H1 (cell line): Measurements from ENCODE around the gene STRN. TPM values are rescaled to one million over a fixed set of nuclear protein-coding genes. Genes with fewer than 3 reads are reported as not detected.

ENCODE experiments used
- CTCF ChIA-PET: fragments of 300-600 bp; sonication (Branson Sonifier 250); formaldehyde crosslinking; loops from one replicate; lab custom pipeline; 2021; ENCODE audit not compliant: partially characterized antibody; lab: Charles Lee
- POLR2A ChIA-PET: fragments of 300-600 bp; sonication (Branson Sonifier 250); formaldehyde crosslinking; loops from one replicate; lab custom pipeline; 2021; ENCODE audit warnings: inconsistent platforms; ENCODE audit not compliant: partially characterized antibody; lab: Charles Lee
- DNase-seq, 2 experiments: peaks; one replicate each; pipeline versions ENCODE4 v3.0.0 to v3.0.0-alpha.2; 2010 to 2022; ENCODE audit warnings: low spot score in 2 of 2, low read depth in 1 of 2, mixed read lengths in 1 of 2
- FAIRE-seq: peaks from 2 replicates; lab custom pipeline; 2011; peaks lifted over from hg19 to GRCh38; lab: Jason Lieb, UNC
- H2AFZ ChIP-seq: 2 replicates; pipeline ENCODE4 v1.8.1; 2012; ENCODE audit warnings: low read length, inconsistent platforms
- H2AK5ac ChIP-seq: 2 replicates; pipeline ENCODE4 v1.6.1; 2013; ENCODE audit warnings: low read depth, low read length
- H2BK120ac ChIP-seq: replicated peaks from 2 replicates; pipeline ENCODE3; 2013; ENCODE audit warnings: low read depth, low read length, inconsistent platforms
- H2BK12ac ChIP-seq: 2 replicates; pipeline ENCODE4 v1.6.1; 2013; ENCODE audit warnings: low read depth, low read length
- H2BK15ac ChIP-seq: 2 replicates; pipeline ENCODE4 v1.6.1; 2013; ENCODE audit warnings: low read length
- H2BK20ac ChIP-seq: 2 replicates; pipeline ENCODE4 v1.6.1; 2013; ENCODE audit warnings: low read length
- H2BK5ac ChIP-seq: 2 replicates; pipeline ENCODE4 v1.6.1; 2013; ENCODE audit warnings: low read depth, low read length
- H3K14ac ChIP-seq: 2 replicates; pipeline ENCODE4 v1.6.1; 2013; ENCODE audit warnings: inconsistent platforms; ENCODE audit not compliant: insufficient read length
- H3K18ac ChIP-seq: 2 replicates; pipeline ENCODE4 v1.6.1; 2013; ENCODE audit warnings: low read length; ENCODE audit errors: extremely low read depth
- H3K23ac ChIP-seq: 2 replicates; pipeline ENCODE4 v1.6.1; 2013; ENCODE audit warnings: inconsistent platforms; ENCODE audit not compliant: insufficient read length
- H3K23me2 ChIP-seq: 2 replicates; pipeline ENCODE4 v1.6.1; 2013; ENCODE audit warnings: low read depth, low read length
- H3K27ac ChIP-seq: 2 replicates; pipeline ENCODE4 v1.6.1; 2011; ENCODE audit warnings: low read depth, low read length, inconsistent platforms
- H3K27me3 ChIP-seq, 4 experiments: replicated peaks in 1 of 4; 1 replicate in 1 of 4; 2 replicates in 3 of 4; pipeline versions ENCODE4 v1.6.1 to v1.8.1; 2011 to 2013; ENCODE audit warnings: low read length in 3 of 4, mild to moderate bottlenecking in 3 of 4, inconsistent platforms in 2 of 4, mixed read lengths in 2 of 4, moderate library complexity in 1 of 4; ENCODE audit not compliant: control insufficient read depth in 3 of 4, insufficient read depth in 3 of 4; ENCODE audit errors: extremely low read depth in 1 of 4
- H3K36me3 ChIP-seq, 4 experiments: 2 replicates each; pipeline versions ENCODE4 v1.6.1 to v1.8.1; 2011 to 2013; ENCODE audit warnings: mild to moderate bottlenecking in 4 of 4, low read length in 3 of 4, moderate library complexity in 2 of 4, control low read depth in 1 of 4, inconsistent platforms in 1 of 4; ENCODE audit not compliant: insufficient read depth in 4 of 4, control insufficient read depth in 2 of 4
- H3K4ac ChIP-seq: replicated peaks from 2 replicates; pipeline ENCODE3; 2013; ENCODE audit warnings: low read length, low read depth, mixed read lengths, inconsistent platforms; ENCODE audit not compliant: insufficient read length
- H3K4me1 ChIP-seq, 4 experiments: replicated peaks in 1 of 4; 1 replicate in 1 of 4; 2 replicates in 3 of 4; pipeline versions ENCODE4 v1.6.1 to v1.8.1; 2011 to 2013; ENCODE audit warnings: low read length in 3 of 4, inconsistent platforms in 2 of 4, mixed read lengths in 1 of 4; ENCODE audit not compliant: insufficient read depth in 4 of 4, control insufficient read depth in 3 of 4
- H3K4me2 ChIP-seq, 2 experiments: 2 replicates each; pipeline versions ENCODE4 v1.6.1 to v1.8.1; 2011 to 2013; ENCODE audit warnings: low read depth in 2 of 2, low read length in 2 of 2, control low read depth in 1 of 2, inconsistent platforms in 1 of 2, mild to moderate bottlenecking in 1 of 2; ENCODE audit not compliant: insufficient read depth in 1 of 2
- H3K4me3 ChIP-seq, 4 experiments: fragments of 200-600, 300-600 bp in 1 of 4; sonication (generic), shearing (Covaris generic), sonication (Bioruptor Twin) in 1 of 4; 2 replicates each; pipeline versions ENCODE4 v1.5.1 to v1.8.1; 2011 to 2016; ENCODE audit warnings: low read length in 4 of 4, low read depth in 3 of 4, control low read depth in 2 of 4, inconsistent platforms in 2 of 4, mild to moderate bottlenecking in 2 of 4, mixed read lengths in 1 of 4, moderate library complexity in 1 of 4; ENCODE audit not compliant: insufficient read depth in 2 of 4; ENCODE audit errors: extremely low read depth in 1 of 4
- H3K56ac ChIP-seq: replicated peaks from 2 replicates; pipeline ENCODE3; 2013; ENCODE audit warnings: low read depth, mild to moderate bottlenecking, mixed read lengths, low read length, inconsistent platforms; ENCODE audit not compliant: insufficient read length
- H3K79me1 ChIP-seq: 2 replicates; pipeline ENCODE4 v1.6.1; 2013; ENCODE audit warnings: low read depth, low read length, control low read depth
- H3K79me2 ChIP-seq, 2 experiments: 2 replicates each; pipeline versions ENCODE4 v1.6.1 to v1.8.1; 2012 to 2013; ENCODE audit warnings: low read length in 2 of 2, mild to moderate bottlenecking in 2 of 2, inconsistent platforms in 1 of 2; ENCODE audit not compliant: insufficient read depth in 2 of 2, control insufficient read depth in 1 of 2
- H3K9ac ChIP-seq, 4 experiments: replicated peaks in 1 of 4; 1 replicate in 1 of 4; 2 replicates in 3 of 4; pipeline versions ENCODE4 v1.6.1 to v1.8.1; 2011 to 2013; ENCODE audit warnings: low read depth in 3 of 4, low read length in 3 of 4, control low read depth in 2 of 4, mild to moderate bottlenecking in 2 of 4, moderate library complexity in 2 of 4, inconsistent platforms in 1 of 4; ENCODE audit errors: extremely low read depth in 1 of 4
- H3K9me3 ChIP-seq, 2 experiments: 2 replicates each; pipeline versions ENCODE4 v1.6.1 to v1.8.1; 2012 to 2013; ENCODE audit warnings: mild to moderate bottlenecking in 2 of 2, moderate library complexity in 2 of 2, control low read depth in 1 of 2, inconsistent platforms in 1 of 2, low read depth in 1 of 2, low read length in 1 of 2, mixed read lengths in 1 of 2; ENCODE audit not compliant: insufficient read depth in 2 of 2
- H4K20me1 ChIP-seq, 2 experiments: replicated peaks in 1 of 2; 2 replicates each; pipeline versions ENCODE3 to v1.8.1; 2011 to 2013; ENCODE audit warnings: inconsistent platforms in 2 of 2, low read length in 2 of 2, mild to moderate bottlenecking in 1 of 2; ENCODE audit not compliant: insufficient read depth in 2 of 2, control insufficient read depth in 1 of 2
- H4K5ac ChIP-seq: 2 replicates; pipeline ENCODE4 v1.6.1; 2013; ENCODE audit warnings: low read length, low read depth, mixed read lengths, inconsistent platforms; ENCODE audit not compliant: insufficient read length
- H4K8ac ChIP-seq: 2 replicates; pipeline ENCODE4 v1.8.0; 2013; ENCODE audit warnings: mild to moderate bottlenecking, moderate library complexity, low read length, inconsistent platforms; ENCODE audit not compliant: insufficient read depth; ENCODE audit errors: extremely low read depth
- H4K91ac ChIP-seq: replicated peaks from 2 replicates; pipeline ENCODE3; 2013; ENCODE audit warnings: low read length, mixed read lengths, inconsistent platforms; ENCODE audit not compliant: insufficient read length
- GTF2F1 ChIP-seq: IDR thresholded peaks from 2 replicates; pipeline ENCODE4 v1.6.1; 2012; ENCODE audit warnings: low read depth, low read length, improper control_type of control experiment, borderline replicate concordance
- YY1 ChIP-seq: IDR thresholded peaks from 2 replicates; pipeline ENCODE4 v1.6.1; 2011; ENCODE audit warnings: low read depth, mild to moderate bottlenecking, low read length
- WGBS, 2 experiments: shearing (Covaris generic) in 1 of 2; methylation state at CpG; one replicate each; pipeline versions ENCODE4 v1.1.6 to v1.1.7; 2013 to 2015; ENCODE audit warnings: low lambda C conversion rate in 2 of 2, mixed read lengths in 2 of 2, inconsistent platforms in 1 of 2, low coverage in 1 of 2, missing lambda C conversion rate in 1 of 2; ENCODE audit not compliant: insufficient replicate concordance in 2 of 2, insufficient coverage in 1 of 2, insufficient read length in 1 of 2; ENCODE audit errors: extremely low coverage in 1 of 2, missing lambda C conversion rate in 1 of 2; 5-methylcytosine and 5-hydroxymethylcytosine counted together
- polyA plus RNA-seq, 7 experiments: library from polyadenylated mRNA; depleted of rRNA in 3 of 7; stranded (reverse) in 5 of 7; unstranded in 2 of 7; fragments of >200 nt in 5 of 7; fragments of 200-250 nt in 2 of 7; gene quantifications; 1 replicate in 5 of 7; 2 replicates in 1 of 7; 4 replicates in 1 of 7; pipeline versions ENCODE4 v1.2.1 to v1.2.3, GENCODE V29; 2011 to 2013; ENCODE audit warnings: missing spikeins in 2 of 7, mixed read lengths in 2 of 7
- total RNA-seq: library from RNA; stranded (reverse); fragmentation: NEBNext Ultra II Directional; extraction: Animal tissue kit (Norgen Biotek cat#: 25700); gene quantifications from 2 replicates; pipeline ENCODE4 v1.2.1, GENCODE V29; 2021

STRN gene
- total and polyA plus RNA-seq, 2 of the 8 experiments (the other 6 are each of a cell fraction or from before 2014, with no cell fraction given): 8.3 to 47.0 TPM

- Histone ChIP-seq H3K4me3 (no peak overlapping the region), H3K4ac (no peak overlapping the region), H3K27me3 (no peaks in the 10 kb centered on the region), H3K9ac (no peak overlapping the region), H4K8ac (no peak overlapping the region), H2BK15ac (no peak overlapping the region), H2BK120ac (no peak overlapping the region), H3K23ac (no peak overlapping the region), H3K27ac (no peak overlapping the region), H3K79me1 (no peaks in the 10 kb centered on the region), H3K18ac (no peak overlapping the region), H2BK20ac (no peak overlapping the region), H2AK5ac (no peak overlapping the region), H3K56ac (no peak overlapping the region), H3K36me3 (no peaks in the 10 kb centered on the region; a peak in 1 of 8 replicates), H4K20me1 (no peaks in the 10 kb centered on the region), H3K23me2 (peaks cover 2% of the 10 kb centered on the region; the same call in 1 of the 2 replicates), H4K91ac (no peak overlapping the region), H2AFZ (no peak overlapping the region), H3K9me3 (no peaks in the 10 kb centered on the region), H3K4me2 (no peak overlapping the region), H2BK12ac (no peak overlapping the region), H2BK5ac (no peak overlapping the region), H3K14ac (no peak overlapping the region), H4K5ac (no peak overlapping the region), H3K4me1 (peaks cover 3 to 17% (median 12%) of the 10 kb centered on the region in 4 experiments; a peak in 5 of 7 replicates), H3K79me2 (peaks cover 3 to 88% of the 10 kb centered on the region in 2 experiments; a peak in 3 of 4 replicates)
- POLR2A ChIA-PET: interaction anchor here (1.4 kb wide), 1 partner anchor 10 kb away, joined by 3 read pairs; no protein-coding TSS in a partner anchor
- CTCF ChIA-PET: interaction anchor here (0.9 to 1.5 kb wide), 3 partner anchors 46 to 149 kb away, joined by 3 to 4 read pairs (median 3); no protein-coding TSS in a partner anchor
- WGBS, 2 experiments: 89% methylated on average over 2 of the region's 2 CpGs; no CpG with 5 or more reads in 1 of the 2 experiments
- FAIRE-seq: no peak
- DNase-seq: no peak
- TF ChIP-seq GTF2F1 (no peak), YY1 (no peak)
Observed at GRCh38 chr2:36960005-36960675, 6.2 kb downstream of the STRN start.
